Measurements from ENCODE around the gene TAS2R38.

TAS2R38 gene

GRCh38 chr7:141950806-141951205 is 22.8 kb downstream of the TAS2R38 start:
- Histone ChIP-seq H2BK120ac (ENCODE audit: low read depth, low read length) (no peak overlapping the region), H3K4ac (ENCODE audit: low read depth in 1 of 2, low read length in 2 of 2) (no peak overlapping the region), H3K79me1 (replicated peaks; ENCODE audit: low read length, poor library complexity, severe bottlenecking) (no peaks in the 10 kb centered on the region), H3K14ac (ENCODE audit: low read length in 2 of 2) (no peak overlapping the region), H3K27me3 (ENCODE audit: control insufficient read depth in 1 of 2, insufficient read depth in 1 of 2, low read length in 2 of 2) (no peaks in the 10 kb centered on the region), H3K4me3 (ENCODE audit: insufficient read depth in 1 of 2, low read depth in 1 of 2, low read length in 2 of 2) (no peak overlapping the region), H3K18ac (ENCODE audit: low read depth in 1 of 2, low read length in 2 of 2) (no peak overlapping the region), H2BK12ac (ENCODE audit: low read length in 2 of 2) (no peak overlapping the region), H2BK5ac (ENCODE audit: low read depth, low read length, poor library complexity, severe bottlenecking) (no peak overlapping the region), H3K9me3 (ENCODE audit: control insufficient read depth, low read length) (peaks cover 3% of the 10 kb centered on the region), H2AFZ (ENCODE audit: low read depth, low read length) (no peak overlapping the region), H2BK15ac (ENCODE audit: low read depth, poor library complexity, severe bottlenecking) (no peak overlapping the region), H3K23ac (ENCODE audit: low read length in 2 of 2) (no peak overlapping the region), H4K8ac (ENCODE audit: low read length) (no peak overlapping the region), H3K36me3 (ENCODE audit: control insufficient read depth in 1 of 2, insufficient read depth in 2 of 2, low read depth in 1 of 2, low read length in 2 of 2) (no peaks in the 10 kb centered on the region), H2AK5ac (ENCODE audit: low read length, severe bottlenecking) (no peak overlapping the region), H3K4me1 (ENCODE audit: control insufficient read depth, insufficient read depth, low read depth, low read length) (no peaks in the 10 kb centered on the region), H3K9ac (ENCODE audit: low read length) (no peak overlapping the region), H3K4me2 (ENCODE audit: low read length, poor library complexity, severe bottlenecking) (no peak overlapping the region), H3K27ac (ENCODE audit: low read length, poor library complexity, severe bottlenecking) (no peak overlapping the region), H4K91ac (ENCODE audit: low read length) (no peak overlapping the region)
- no peak for DNase-seq
- 83% methylated on average over 1 of the region's 1 CpG for WGBS

DNA sequence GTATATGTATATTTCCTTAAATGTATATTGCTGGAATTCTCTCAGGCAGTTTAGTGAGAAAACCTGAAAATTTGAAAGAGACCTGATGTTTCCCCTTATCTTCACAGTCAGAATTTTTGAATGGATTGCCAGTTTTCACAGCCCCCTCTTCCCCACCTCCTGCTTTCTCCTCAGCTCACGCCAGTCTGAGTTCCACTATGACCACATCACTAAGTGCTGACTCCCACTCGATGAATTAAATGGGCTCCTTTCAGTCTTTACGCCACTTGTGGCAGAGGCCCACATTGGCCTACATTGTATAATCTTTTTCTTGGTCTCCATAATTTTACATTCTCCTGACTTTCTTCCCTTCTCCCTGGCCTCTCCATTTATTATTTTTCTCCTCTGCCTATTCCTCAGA is 23.7 kb downstream of the TAS2R38 start:
- no peaks in the 10 kb centered on the region for H3K4me1 ChIP-seq (ENCODE audit: control insufficient read depth, insufficient read depth, low read depth, low read length)
- no peak overlapping the region for H3K4ac ChIP-seq (ENCODE audit: low read depth in 1 of 2, low read length in 2 of 2)
- no peak overlapping the region for H3K9ac ChIP-seq (ENCODE audit: low read length)
- H3K23ac ChIP-seq (ENCODE audit: low read length in 2 of 2) = no peak overlapping the region
- H4K8ac ChIP-seq (ENCODE audit: low read length) = no peak overlapping the region
- no peak overlapping the region for H4K91ac ChIP-seq (ENCODE audit: low read length)
- no peaks in the 10 kb centered on the region for H3K79me1 ChIP-seq (replicated peaks; ENCODE audit: low read length, poor library complexity, severe bottlenecking)
- no peak overlapping the region for H3K4me3 ChIP-seq (ENCODE audit: insufficient read depth in 1 of 2, low read depth in 1 of 2, low read length in 2 of 2)
- no peak overlapping the region for H2BK15ac ChIP-seq (ENCODE audit: low read depth, poor library complexity, severe bottlenecking)
- WGBS = 73% methylated on average over 3 of the region's 3 CpGs
- H2BK120ac ChIP-seq (ENCODE audit: low read depth, low read length) = no peak overlapping the region
- H2AFZ ChIP-seq (ENCODE audit: low read depth, low read length) = no peak overlapping the region
- no peak overlapping the region for H3K4me2 ChIP-seq (ENCODE audit: low read length, poor library complexity, severe bottlenecking)
- no peak overlapping the region for H3K27ac ChIP-seq (ENCODE audit: low read length, poor library complexity, severe bottlenecking)
- no peak overlapping the region for H3K18ac ChIP-seq (ENCODE audit: low read depth in 1 of 2, low read length in 2 of 2)
- no peak overlapping the region for H2BK5ac ChIP-seq (ENCODE audit: low read depth, low read length, poor library complexity, severe bottlenecking)
- DNase-seq = no peak
- peaks cover 3% of the 10 kb centered on the region for H3K9me3 ChIP-seq (ENCODE audit: control insufficient read depth, low read length)
- H3K27me3 ChIP-seq (ENCODE audit: control insufficient read depth in 1 of 2, insufficient read depth in 1 of 2, low read length in 2 of 2) = no peaks in the 10 kb centered on the region
- H3K36me3 ChIP-seq (ENCODE audit: control insufficient read depth in 1 of 2, insufficient read depth in 2 of 2, low read depth in 1 of 2, low read length in 2 of 2) = no peaks in the 10 kb centered on the region
- H2BK12ac ChIP-seq (ENCODE audit: low read length in 2 of 2) = no peak overlapping the region
- no peak overlapping the region for H2AK5ac ChIP-seq (ENCODE audit: low read length, severe bottlenecking)
- H3K14ac ChIP-seq (ENCODE audit: low read length in 2 of 2) = no peak overlapping the region

- no peak overlapping the region for H2AFZ ChIP-seq (ENCODE audit: low read depth, low read length)
- no peak overlapping the region for H3K4me3 ChIP-seq (ENCODE audit: insufficient read depth in 1 of 2, low read depth in 1 of 2, low read length in 2 of 2)
- no peak overlapping the region for H3K9ac ChIP-seq (ENCODE audit: low read length)
- no peak for DNase-seq
- no peak overlapping the region for H2BK5ac ChIP-seq (ENCODE audit: low read depth, low read length, poor library complexity, severe bottlenecking)
- H4K8ac ChIP-seq (ENCODE audit: low read length) = no peak overlapping the region
- no peak overlapping the region for H3K23ac ChIP-seq (ENCODE audit: low read length in 2 of 2)
- H3K27ac ChIP-seq (ENCODE audit: low read length, poor library complexity, severe bottlenecking) = no peak overlapping the region
- peaks cover 3% of the 10 kb centered on the region for H3K9me3 ChIP-seq (ENCODE audit: control insufficient read depth, low read length)
- no peak overlapping the region for H3K14ac ChIP-seq (ENCODE audit: low read length in 2 of 2)
- no peak overlapping the region for H2BK120ac ChIP-seq (ENCODE audit: low read depth, low read length)
- no peak overlapping the region for H3K4me2 ChIP-seq (ENCODE audit: low read length, poor library complexity, severe bottlenecking)
- no peaks in the 10 kb centered on the region for H3K27me3 ChIP-seq (ENCODE audit: control insufficient read depth in 1 of 2, insufficient read depth in 1 of 2, low read length in 2 of 2)
- H3K4me1 ChIP-seq (ENCODE audit: control insufficient read depth, insufficient read depth, low read depth, low read length) = no peaks in the 10 kb centered on the region
- no peak overlapping the region for H2BK12ac ChIP-seq (ENCODE audit: low read length in 2 of 2)
- H3K18ac ChIP-seq (ENCODE audit: low read depth in 1 of 2, low read length in 2 of 2) = no peak overlapping the region
- no peaks in the 10 kb centered on the region for H3K36me3 ChIP-seq (ENCODE audit: control insufficient read depth in 1 of 2, insufficient read depth in 2 of 2, low read depth in 1 of 2, low read length in 2 of 2)
- no peak overlapping the region for H2BK15ac ChIP-seq (ENCODE audit: low read depth, poor library complexity, severe bottlenecking)
- H3K79me1 ChIP-seq (replicated peaks; ENCODE audit: low read length, poor library complexity, severe bottlenecking) = no peaks in the 10 kb centered on the region
- H3K4ac ChIP-seq (ENCODE audit: low read depth in 1 of 2, low read length in 2 of 2) = no peak overlapping the region
- no peak overlapping the region for H2AK5ac ChIP-seq (ENCODE audit: low read length, severe bottlenecking)
- no peak overlapping the region for H4K91ac ChIP-seq (ENCODE audit: low read length)
- 52% methylated on average over 2 of the region's 2 CpGs for WGBS
Observed at GRCh38 chr7:141949451-141949850, 24.1 kb downstream of the TAS2R38 start.

DNA sequence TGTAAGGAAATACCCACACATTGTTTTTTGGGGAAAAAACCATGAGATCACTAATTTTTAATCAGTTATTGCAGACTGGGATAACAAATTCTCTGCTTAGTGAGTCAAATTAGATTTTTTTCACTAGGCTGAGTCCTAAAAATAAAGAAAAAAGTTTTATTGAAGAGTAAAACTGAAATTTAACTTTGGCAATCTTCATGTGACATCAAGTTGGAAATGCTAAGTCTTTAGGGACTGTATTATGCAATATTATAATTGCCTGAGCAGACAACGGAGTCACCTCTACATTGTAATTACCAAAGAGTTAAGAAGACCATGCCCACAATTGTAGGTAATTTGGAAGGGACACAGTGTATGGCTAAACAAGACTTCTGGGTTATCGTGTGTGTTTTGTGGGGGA is 24.6 kb downstream of the TAS2R38 start:
- H4K91ac ChIP-seq (ENCODE audit: low read length) = no peak overlapping the region
- H3K18ac ChIP-seq (ENCODE audit: low read depth in 1 of 2, low read length in 2 of 2) = no peak overlapping the region
- H3K36me3 ChIP-seq (ENCODE audit: control insufficient read depth in 1 of 2, insufficient read depth in 2 of 2, low read depth in 1 of 2, low read length in 2 of 2) = no peaks in the 10 kb centered on the region
- no peaks in the 10 kb centered on the region for H3K79me1 ChIP-seq (replicated peaks; ENCODE audit: low read length, poor library complexity, severe bottlenecking)
- H3K9me3 ChIP-seq (ENCODE audit: control insufficient read depth, low read length) = peaks cover 3% of the 10 kb centered on the region
- no peak overlapping the region for H3K27ac ChIP-seq (ENCODE audit: low read length, poor library complexity, severe bottlenecking)
- no peak overlapping the region for H3K23ac ChIP-seq (ENCODE audit: low read length in 2 of 2)
- no peak overlapping the region for H3K9ac ChIP-seq (ENCODE audit: low read length)
- H2AK5ac ChIP-seq (ENCODE audit: low read length, severe bottlenecking) = no peak overlapping the region
- 85% methylated on average over 2 of the region's 2 CpGs for WGBS
- no peak overlapping the region for H3K4ac ChIP-seq (ENCODE audit: low read depth in 1 of 2, low read length in 2 of 2)
- H3K27me3 ChIP-seq (ENCODE audit: control insufficient read depth in 1 of 2, insufficient read depth in 1 of 2, low read length in 2 of 2) = no peaks in the 10 kb centered on the region
- no peak overlapping the region for H2BK15ac ChIP-seq (ENCODE audit: low read depth, poor library complexity, severe bottlenecking)
- H2BK12ac ChIP-seq (ENCODE audit: low read length in 2 of 2) = no peak overlapping the region
- H2BK120ac ChIP-seq (ENCODE audit: low read depth, low read length) = no peak overlapping the region
- H3K14ac ChIP-seq (ENCODE audit: low read length in 2 of 2) = no peak overlapping the region
- H4K8ac ChIP-seq (ENCODE audit: low read length) = no peak overlapping the region
- H3K4me1 ChIP-seq (ENCODE audit: control insufficient read depth, insufficient read depth, low read depth, low read length) = no peaks in the 10 kb centered on the region
- no peak overlapping the region for H3K4me3 ChIP-seq (ENCODE audit: insufficient read depth in 1 of 2, low read depth in 1 of 2, low read length in 2 of 2)
- no peak for DNase-seq
- no peak overlapping the region for H2BK5ac ChIP-seq (ENCODE audit: low read depth, low read length, poor library complexity, severe bottlenecking)
- no peak overlapping the region for H2AFZ ChIP-seq (ENCODE audit: low read depth, low read length)
- H3K4me2 ChIP-seq (ENCODE audit: low read length, poor library complexity, severe bottlenecking) = no peak overlapping the region

Data from mesenchymal stem cell (in vitro differentiated cells and primary cell).